ENCODE data around the gene SEL1L2.
"Not testable (repeated sequence)": the region's sequence is repeated elsewhere in the genome, so short reads cannot be mapped to it uniquely, and the experiment has no call there.

The SEL1L2 gene

DNA sequence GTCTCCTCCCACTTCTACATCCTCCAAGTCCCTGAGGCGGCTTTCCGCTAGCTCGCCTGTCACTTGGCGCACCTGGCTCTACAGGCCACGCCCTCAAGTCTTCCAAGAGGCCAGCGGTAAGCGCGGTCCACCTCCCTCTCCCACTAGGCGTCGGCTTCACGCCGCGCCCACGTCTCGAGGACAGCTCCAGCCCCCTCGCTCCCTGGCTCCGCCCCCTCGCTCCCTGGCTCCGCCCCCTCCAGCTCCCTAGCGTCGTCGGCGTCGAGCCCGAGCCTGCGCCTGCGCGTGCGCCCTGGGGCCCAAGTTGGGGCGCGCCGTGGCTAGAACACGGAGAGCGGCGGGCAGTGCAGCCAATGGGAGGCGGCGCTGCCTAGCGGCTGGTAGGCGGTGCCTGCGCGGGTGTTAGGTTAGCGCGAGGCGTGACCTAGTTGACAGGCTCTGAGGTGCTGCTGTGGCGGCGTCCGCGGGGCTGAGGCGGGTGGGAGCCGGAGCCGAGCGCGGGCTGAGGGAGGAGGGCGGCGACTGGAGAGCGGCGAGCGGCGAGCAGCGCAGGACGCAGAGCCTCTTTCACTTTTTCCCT lies 4.8 kb upstream of the SEL1L2 start, which contains the start of gene MACROD2:
TSS of gene MACROD2 (plus strand) at position 431 of the 580 bp plus-strand sequence.
- Histone ChIP-seq H3K36me3 (ENCODE audit: control insufficient read depth in 2 of 2, insufficient read depth in 2 of 2, low read length in 2 of 2) (no peaks in the 10 kb centered on the region), H3K9me3 (ENCODE audit: control insufficient read depth in 2 of 2, low read length in 2 of 2) (no peaks in the 10 kb centered on the region), H3K4me1 (ENCODE audit: control insufficient read depth in 2 of 2, insufficient read depth in 2 of 2, low read length in 2 of 2) (no peaks in the 10 kb centered on the region), H3K9ac (ENCODE audit: low read depth in 1 of 2, low read length in 2 of 2) (peak within 1 kb of the TSS; percentile 34 to 65), H3K4me3 (ENCODE audit: low read length in 2 of 2) (peak within 1 kb of the TSS; percentile 68 to 84), H3K27me3 (ENCODE audit: control insufficient read depth in 2 of 2, insufficient read depth in 2 of 2, low read length in 2 of 2) (no peaks in the 10 kb centered on the region), H3K27ac (ENCODE audit: low read depth in 2 of 2, low read length in 2 of 2) (peak within 1 kb of the TSS; percentile 46 to 84)

DNA sequence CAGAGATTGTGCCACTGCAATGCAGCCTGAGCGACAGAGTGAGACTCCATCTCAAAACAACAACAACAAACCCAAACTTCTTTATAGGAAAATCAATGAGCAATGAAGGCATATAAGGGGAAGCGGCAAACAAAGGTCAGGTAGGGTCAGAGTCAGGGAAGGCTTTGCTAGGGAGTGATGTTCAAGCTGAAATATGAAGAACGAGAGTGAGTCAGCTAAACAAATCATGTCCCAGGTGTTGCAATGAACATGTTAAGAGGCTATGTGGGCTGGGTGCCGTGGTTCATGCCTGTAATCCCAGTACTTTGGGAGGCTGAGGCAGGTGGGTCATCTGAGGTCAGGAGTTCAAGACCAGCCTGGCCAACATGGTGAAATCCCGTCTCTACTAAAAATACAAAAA lies 1.5 kb upstream of the SEL1L2 start:
- not testable (repeated sequence) for H3K4me1 ChIP-seq (ENCODE audit: control insufficient read depth in 2 of 2, insufficient read depth in 2 of 2, low read length in 2 of 2); H3K27me3 ChIP-seq (ENCODE audit: control insufficient read depth in 2 of 2, insufficient read depth in 2 of 2, low read length in 2 of 2); H3K4me3 ChIP-seq (ENCODE audit: low read length in 2 of 2); H3K27ac ChIP-seq (ENCODE audit: low read depth in 2 of 2, low read length in 2 of 2); H3K9me3 ChIP-seq (ENCODE audit: control insufficient read depth in 2 of 2, low read length in 2 of 2); H3K36me3 ChIP-seq (ENCODE audit: control insufficient read depth in 2 of 2, insufficient read depth in 2 of 2, low read length in 2 of 2); H3K9ac ChIP-seq (ENCODE audit: low read depth in 1 of 2, low read length in 2 of 2)

DNA sequence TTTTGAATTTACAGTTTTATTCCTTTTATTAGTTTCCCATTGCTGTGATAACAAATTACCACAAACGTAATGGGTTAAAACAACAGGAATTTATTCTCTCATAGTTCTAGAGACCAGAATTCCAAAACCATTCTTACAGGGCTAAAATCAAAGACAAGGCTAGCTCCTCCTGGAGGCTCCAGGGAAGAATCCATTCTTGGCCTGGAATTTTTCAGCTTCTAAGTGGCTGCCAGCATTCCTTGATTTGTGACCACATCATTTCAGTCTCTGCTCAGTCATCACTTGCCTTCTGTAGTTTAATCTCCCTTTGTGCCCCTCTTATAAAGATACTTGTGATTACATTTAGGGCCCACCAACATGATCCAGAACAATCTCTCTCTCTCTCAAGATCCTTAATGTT lies 897 bp upstream of the SEL1L2 start:
- Histone ChIP-seq H3K27ac (ENCODE audit: low read depth in 2 of 2, low read length in 2 of 2) (no peak overlapping the region), H3K4me3 (ENCODE audit: low read length in 2 of 2) (no peak overlapping the region), H3K27me3 (ENCODE audit: control insufficient read depth in 2 of 2, insufficient read depth in 2 of 2, low read length in 2 of 2) (no peaks in the 10 kb centered on the region), H3K4me1 (ENCODE audit: control insufficient read depth in 2 of 2, insufficient read depth in 2 of 2, low read length in 2 of 2) (no peaks in the 10 kb centered on the region), H3K36me3 (ENCODE audit: control insufficient read depth in 2 of 2, insufficient read depth in 2 of 2, low read length in 2 of 2) (no peaks in the 10 kb centered on the region), H3K9ac (ENCODE audit: low read depth in 1 of 2, low read length in 2 of 2) (no peak overlapping the region), H3K9me3 (ENCODE audit: control insufficient read depth in 2 of 2, low read length in 2 of 2) (no peaks in the 10 kb centered on the region)

- Histone ChIP-seq H3K27me3 (ENCODE audit: control insufficient read depth in 2 of 2, insufficient read depth in 2 of 2, low read length in 2 of 2) (no peaks in the 10 kb centered on the region), H3K36me3 (ENCODE audit: control insufficient read depth in 2 of 2, insufficient read depth in 2 of 2, low read length in 2 of 2) (no peaks in the 10 kb centered on the region), H3K9ac (ENCODE audit: low read depth in 1 of 2, low read length in 2 of 2) (no peak overlapping the region), H3K9me3 (ENCODE audit: control insufficient read depth in 2 of 2, low read length in 2 of 2) (no peaks in the 10 kb centered on the region), H3K4me1 (ENCODE audit: control insufficient read depth in 2 of 2, insufficient read depth in 2 of 2, low read length in 2 of 2) (no peaks in the 10 kb centered on the region), H3K4me3 (ENCODE audit: low read length in 2 of 2) (no peak overlapping the region), H3K27ac (ENCODE audit: low read depth in 2 of 2, low read length in 2 of 2) (no peak overlapping the region)
These were observed 6.2 kb downstream of the SEL1L2 start for GRCh38 chr20:13984211-13984610.

GRCh38 chr20:13960525-13960924 lies 29.9 kb downstream of the SEL1L2 start:
- no peaks in the 10 kb centered on the region for H3K9me3 ChIP-seq (ENCODE audit: control insufficient read depth in 2 of 2, low read length in 2 of 2)
- no peaks in the 10 kb centered on the region for H3K27me3 ChIP-seq (ENCODE audit: control insufficient read depth in 2 of 2, insufficient read depth in 2 of 2, low read length in 2 of 2)

GRCh38 chr20:13960119-13960518 lies 30.3 kb downstream of the SEL1L2 start:
- Histone ChIP-seq H3K36me3 (ENCODE audit: control insufficient read depth in 2 of 2, insufficient read depth in 2 of 2, low read length in 2 of 2) (no peaks in the 10 kb centered on the region), H3K27ac (ENCODE audit: low read depth in 2 of 2, low read length in 2 of 2) (no peak overlapping the region), H3K4me1 (ENCODE audit: control insufficient read depth in 2 of 2, insufficient read depth in 2 of 2, low read length in 2 of 2) (no peaks in the 10 kb centered on the region), H3K9ac (ENCODE audit: low read depth in 1 of 2, low read length in 2 of 2) (no peak overlapping the region), H3K9me3 (ENCODE audit: control insufficient read depth in 2 of 2, low read length in 2 of 2) (no peaks in the 10 kb centered on the region), H3K4me3 (ENCODE audit: low read length in 2 of 2) (no peak overlapping the region), H3K27me3 (ENCODE audit: control insufficient read depth in 2 of 2, insufficient read depth in 2 of 2, low read length in 2 of 2) (no peaks in the 10 kb centered on the region)

More at GRCh38 chr20:13960525-13960924, 29.9 kb downstream of the SEL1L2 start:
- no peaks in the 10 kb centered on the region for H3K4me1 ChIP-seq (ENCODE audit: control insufficient read depth in 2 of 2, insufficient read depth in 2 of 2, low read length in 2 of 2)
- no peaks in the 10 kb centered on the region for H3K36me3 ChIP-seq (ENCODE audit: control insufficient read depth in 2 of 2, insufficient read depth in 2 of 2, low read length in 2 of 2)
- no peak overlapping the region for H3K27ac ChIP-seq (ENCODE audit: low read depth in 2 of 2, low read length in 2 of 2)
- H3K4me3 ChIP-seq (ENCODE audit: low read length in 2 of 2): no peak overlapping the region
- H3K9ac ChIP-seq (ENCODE audit: low read depth in 1 of 2, low read length in 2 of 2): no peak overlapping the region

DNA sequence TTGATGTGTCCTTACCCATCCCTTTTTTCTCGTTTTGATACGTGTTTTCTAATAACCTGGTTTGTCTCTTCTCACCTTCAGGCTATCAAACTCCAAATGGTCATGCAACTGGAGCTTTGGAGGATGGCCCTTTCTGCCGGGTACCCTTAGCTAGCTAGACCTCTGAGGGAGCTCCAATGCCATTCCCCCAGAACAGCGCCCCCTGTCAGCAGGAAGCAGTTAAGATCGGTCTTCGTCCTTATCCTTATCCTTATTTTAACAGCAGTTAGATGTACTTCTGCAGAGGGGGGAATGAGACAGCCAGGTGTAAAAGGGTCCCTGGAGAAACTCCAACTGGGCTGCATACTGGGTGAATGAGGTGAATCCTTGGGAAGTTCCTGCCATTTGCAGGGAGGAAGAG lies 37.2 kb downstream of the SEL1L2 start:
- Histone ChIP-seq H3K9me3 (ENCODE audit: control insufficient read depth in 2 of 2, low read length in 2 of 2) (no peaks in the 10 kb centered on the region), H3K27ac (ENCODE audit: low read depth in 2 of 2, low read length in 2 of 2) (no peak overlapping the region), H3K36me3 (ENCODE audit: control insufficient read depth in 2 of 2, insufficient read depth in 2 of 2, low read length in 2 of 2) (no peaks in the 10 kb centered on the region), H3K4me3 (ENCODE audit: low read length in 2 of 2) (no peak overlapping the region), H3K4me1 (ENCODE audit: control insufficient read depth in 2 of 2, insufficient read depth in 2 of 2, low read length in 2 of 2) (no peaks in the 10 kb centered on the region), H3K9ac (ENCODE audit: low read depth in 1 of 2, low read length in 2 of 2) (no peak overlapping the region), H3K27me3 (ENCODE audit: control insufficient read depth in 2 of 2, insufficient read depth in 2 of 2, low read length in 2 of 2) (no peaks in the 10 kb centered on the region)

- no peaks in the 10 kb centered on the region for H3K4me1 ChIP-seq (ENCODE audit: control insufficient read depth in 2 of 2, insufficient read depth in 2 of 2, low read length in 2 of 2)
- H3K9me3 ChIP-seq (ENCODE audit: control insufficient read depth in 2 of 2, low read length in 2 of 2): no peaks in the 10 kb centered on the region
- no peak overlapping the region for H3K4me3 ChIP-seq (ENCODE audit: low read length in 2 of 2)
- H3K9ac ChIP-seq (ENCODE audit: low read depth in 1 of 2, low read length in 2 of 2): no peak overlapping the region
- H3K36me3 ChIP-seq (ENCODE audit: control insufficient read depth in 2 of 2, insufficient read depth in 2 of 2, low read length in 2 of 2): no peaks in the 10 kb centered on the region
- H3K27me3 ChIP-seq (ENCODE audit: control insufficient read depth in 2 of 2, insufficient read depth in 2 of 2, low read length in 2 of 2): no peaks in the 10 kb centered on the region
- H3K27ac ChIP-seq (ENCODE audit: low read depth in 2 of 2, low read length in 2 of 2): no peak overlapping the region
These were observed 42.7 kb downstream of the SEL1L2 start for GRCh38 chr20:13947719-13948118.

- Histone ChIP-seq H3K27me3 (ENCODE audit: control insufficient read depth in 2 of 2, insufficient read depth in 2 of 2, low read length in 2 of 2) (no peaks in the 10 kb centered on the region), H3K27ac (ENCODE audit: low read depth in 2 of 2, low read length in 2 of 2) (no peak overlapping the region), H3K36me3 (ENCODE audit: control insufficient read depth in 2 of 2, insufficient read depth in 2 of 2, low read length in 2 of 2) (no peaks in the 10 kb centered on the region)
These were observed 49.4 kb downstream of the SEL1L2 start for GRCh38 chr20:13941031-13941430.

GRCh38 chr20:13936781-13937576 lies 53.4 kb downstream of the SEL1L2 start:
- Histone ChIP-seq H3K27ac (ENCODE audit: low read depth in 2 of 2, low read length in 2 of 2) (no peak overlapping the region), H3K4me1 (ENCODE audit: control insufficient read depth in 2 of 2, insufficient read depth in 2 of 2, low read length in 2 of 2) (no peaks in the 10 kb centered on the region), H3K9ac (ENCODE audit: low read depth in 1 of 2, low read length in 2 of 2) (no peak overlapping the region)

More at GRCh38 chr20:13941031-13941430, 49.4 kb downstream of the SEL1L2 start:
- no peaks in the 10 kb centered on the region for H3K4me1 ChIP-seq (ENCODE audit: control insufficient read depth in 2 of 2, insufficient read depth in 2 of 2, low read length in 2 of 2)
- no peak overlapping the region for H3K9ac ChIP-seq (ENCODE audit: low read depth in 1 of 2, low read length in 2 of 2)
- H3K4me3 ChIP-seq (ENCODE audit: low read length in 2 of 2): no peak overlapping the region
- no peaks in the 10 kb centered on the region for H3K9me3 ChIP-seq (ENCODE audit: control insufficient read depth in 2 of 2, low read length in 2 of 2)

More at GRCh38 chr20:13936781-13937576, 53.4 kb downstream of the SEL1L2 start:
- no peaks in the 10 kb centered on the region for H3K27me3 ChIP-seq (ENCODE audit: control insufficient read depth in 2 of 2, insufficient read depth in 2 of 2, low read length in 2 of 2)
- H3K9me3 ChIP-seq (ENCODE audit: control insufficient read depth in 2 of 2, low read length in 2 of 2): no peaks in the 10 kb centered on the region
- no peaks in the 10 kb centered on the region for H3K36me3 ChIP-seq (ENCODE audit: control insufficient read depth in 2 of 2, insufficient read depth in 2 of 2, low read length in 2 of 2)
- H3K4me3 ChIP-seq (ENCODE audit: low read length in 2 of 2): no peak overlapping the region

Data from mucosa of rectum (tissue), 2 donors.